H9 (cell line): ENCODE measurements around the gene AFAP1L2. TPM values are rescaled to one million over a fixed set of nuclear protein-coding genes. Genes with fewer than 3 reads are reported as not detected.

Source experiments
- DNase-seq: peaks from one replicate; pipeline ENCODE4 v3.0.0-alpha.2; 2017
- H2AFZ ChIP-seq: one replicate; pipeline ENCODE4 v1.6.1; 2013; ENCODE audit warnings: mild to moderate bottlenecking, low read length, control low read depth, moderate library complexity
- H2AK5ac ChIP-seq: 2 replicates; pipeline ENCODE4 v1.6.1; 2013; ENCODE audit warnings: low read length, control low read depth, mixed read lengths; ENCODE audit not compliant: insufficient read length
- H2BK120ac ChIP-seq: one replicate; pipeline ENCODE4 v1.6.1; 2013; ENCODE audit warnings: low read depth, mild to moderate bottlenecking, low read length, control low read depth, inconsistent platforms; ENCODE audit not compliant: poor library complexity, severe bottlenecking
- H2BK12ac ChIP-seq: 2 replicates; pipeline ENCODE4 v1.6.1; 2013; ENCODE audit warnings: low read length, control low read depth, mixed read lengths, low read depth; ENCODE audit not compliant: insufficient read length
- H2BK15ac ChIP-seq: 2 replicates; pipeline ENCODE4 v1.6.1; 2013; ENCODE audit warnings: low read depth, low read length, control low read depth
- H2BK20ac ChIP-seq: one replicate; pipeline ENCODE4 v1.6.1; 2013; ENCODE audit warnings: low read depth, mild to moderate bottlenecking, low read length, control low read depth, inconsistent platforms; ENCODE audit not compliant: poor library complexity, severe bottlenecking
- H2BK5ac ChIP-seq: 2 replicates; pipeline ENCODE4 v1.6.1; 2013; ENCODE audit warnings: low read length, control low read depth, mixed read lengths; ENCODE audit not compliant: insufficient read length
- H3K14ac ChIP-seq: 2 replicates; pipeline ENCODE4 v1.6.1; 2013; ENCODE audit warnings: low read length, control low read depth; ENCODE audit not compliant: insufficient read depth
- H3K18ac ChIP-seq: 2 replicates; pipeline ENCODE4 v1.6.1; 2013; ENCODE audit warnings: low read depth, mild to moderate bottlenecking, mixed read lengths, low read length, control low read depth; ENCODE audit not compliant: insufficient read length
- H3K23ac ChIP-seq: 2 replicates; pipeline ENCODE4 v1.6.1; 2013; ENCODE audit warnings: low read length, control low read depth, mixed read lengths, low read depth; ENCODE audit not compliant: insufficient read length
- H3K23me2 ChIP-seq: 2 replicates; pipeline ENCODE4 v1.6.1; 2013; ENCODE audit warnings: low read depth, mild to moderate bottlenecking, mixed read lengths, low read length, control low read depth; ENCODE audit not compliant: insufficient read length, poor library complexity, severe bottlenecking
- H3K27ac ChIP-seq: 2 replicates; pipeline ENCODE4 v1.5.1; 2013; ENCODE audit warnings: low read length, control low read depth, mixed read lengths, low read depth; ENCODE audit not compliant: insufficient read length
- H3K27me3 ChIP-seq: 2 replicates; pipeline ENCODE4 v1.6.1; 2013; ENCODE audit warnings: low read length, control low read depth, inconsistent platforms; ENCODE audit not compliant: insufficient read depth
- H3K4ac ChIP-seq: 2 replicates; pipeline ENCODE4 v1.6.1; 2013; ENCODE audit warnings: low read depth, mild to moderate bottlenecking, control low read depth, inconsistent platforms, low read length, moderate library complexity
- H3K4me1 ChIP-seq: 2 replicates; pipeline ENCODE4 v1.6.1; 2013; ENCODE audit warnings: low read length, control low read depth, inconsistent platforms; ENCODE audit not compliant: insufficient read depth
- H3K4me2 ChIP-seq: 2 replicates; pipeline ENCODE4 v1.6.1; 2013; ENCODE audit warnings: low read length, control low read depth, mixed read lengths; ENCODE audit not compliant: insufficient read length, insufficient read depth
- H3K56ac ChIP-seq: 2 replicates; pipeline ENCODE4 v1.6.1; 2013; ENCODE audit warnings: low read depth, mild to moderate bottlenecking, mixed read lengths, low read length, control low read depth; ENCODE audit not compliant: insufficient read length
- H3K79me1 ChIP-seq: 2 replicates; pipeline ENCODE4 v1.6.1; 2013; ENCODE audit warnings: low read depth, mild to moderate bottlenecking, moderate library complexity, low read length, control low read depth, inconsistent platforms; ENCODE audit not compliant: insufficient read depth, poor library complexity, severe bottlenecking
- H3K79me2 ChIP-seq: 2 replicates; pipeline ENCODE4 v1.6.1; 2013; ENCODE audit warnings: low read length, control low read depth, inconsistent platforms; ENCODE audit not compliant: insufficient read depth
- H3K9ac ChIP-seq: 2 replicates; pipeline ENCODE4 v1.6.1; 2013; ENCODE audit warnings: low read length, control low read depth, mixed read lengths; ENCODE audit not compliant: insufficient read length; ENCODE audit errors: extremely low read depth
- H3K9me3 ChIP-seq: one replicate; pipeline ENCODE4 v1.6.1; 2013; ENCODE audit warnings: low read depth, low read length, inconsistent platforms; ENCODE audit not compliant: control insufficient read depth
- H3T11ph ChIP-seq: one replicate; pipeline ENCODE4 v1.6.1; 2013; ENCODE audit warnings: mild to moderate bottlenecking, low read length, control low read depth, inconsistent platforms
- H4K20me1 ChIP-seq: one replicate; pipeline ENCODE4 v1.6.1; 2013; ENCODE audit not compliant: control insufficient read depth, insufficient read length, insufficient read depth
- H4K5ac ChIP-seq: 2 replicates; pipeline ENCODE4 v1.6.1; 2013; ENCODE audit warnings: low read depth, mild to moderate bottlenecking, mixed read lengths, low read length, control low read depth; ENCODE audit not compliant: insufficient read length
- H4K8ac ChIP-seq: replicated peaks from 2 replicates; pipeline ENCODE4 v1.6.1; 2013; ENCODE audit warnings: low read length, control low read depth, mixed read lengths, low read depth; ENCODE audit not compliant: insufficient read length
- H4K91ac ChIP-seq: 2 replicates; pipeline ENCODE4 v1.6.1; 2013; ENCODE audit warnings: low read depth, mild to moderate bottlenecking, moderate library complexity, mixed read lengths, low read length, control low read depth; ENCODE audit not compliant: insufficient read length
- H3K27ac Mint-ChIP-seq, 3 experiments: 2 replicates in 2 of 3; 3 replicates in 1 of 3; pipeline ENCODE4 v1.8.0; 2020 to 2021; ENCODE audit warnings: mixed read lengths in 3 of 3, mild to moderate bottlenecking in 1 of 3, moderate library complexity in 1 of 3
- H3K27me3 Mint-ChIP-seq: 2 replicates; pipeline ENCODE4 v1.8.0; 2021; ENCODE audit warnings: low read depth, mild to moderate bottlenecking, moderate library complexity, mixed read lengths
- H3K36me3 Mint-ChIP-seq, 3 experiments: 2 replicates in 2 of 3; 3 replicates in 1 of 3; pipeline ENCODE4 v1.8.0; 2020 to 2021; ENCODE audit warnings: low read depth in 3 of 3, mixed read lengths in 3 of 3; ENCODE audit not compliant: insufficient read depth in 1 of 3
- H3K4me1 Mint-ChIP-seq, 2 experiments: 2 replicates each; pipeline ENCODE4 v1.8.0; 2020; ENCODE audit warnings: mixed read lengths in 2 of 2
- H3K4me3 Mint-ChIP-seq, 2 experiments: 2 replicates in 1 of 2; 3 replicates in 1 of 2; pipeline ENCODE4 v1.8.0; 2020 to 2021; ENCODE audit warnings: mild to moderate bottlenecking in 2 of 2, mixed read lengths in 2 of 2, moderate library complexity in 1 of 2
- H3K9me3 Mint-ChIP-seq, 2 experiments: 2 replicates in 1 of 2; 3 replicates in 1 of 2; pipeline ENCODE4 v1.8.0; 2020; ENCODE audit warnings: mild to moderate bottlenecking in 2 of 2, mixed read lengths in 2 of 2, moderate library complexity in 1 of 2
- CTCF ChIP-seq: fragments of 200-600 bp; sonication (generic); conservative IDR thresholded peaks from 3 replicates; pipeline ENCODE4 v1.8.0; 2021; ENCODE audit warnings: antibody characterized with exemption, mild to moderate bottlenecking
- WGBS: extraction: QIAGEN DNeasy Blood & Tissue Kit; methylation state at CpG from one replicate; pipeline ENCODE4 v1.1.7; 2013; ENCODE audit warnings: missing lambda C conversion rate, low lambda C conversion rate, mixed read lengths; ENCODE audit not compliant: insufficient read length; ENCODE audit errors: extremely low coverage; 5-methylcytosine and 5-hydroxymethylcytosine counted together
- total RNA-seq: library from RNA; stranded (reverse); gene quantifications from 2 replicates; pipeline ENCODE4 v1.2.1, GENCODE V29; 2021

AFAP1L2 gene
- total RNA-seq, 1 experiment from 2014 or later, result 0.77 TPM

- H3K14ac ChIP-seq, result no peak overlapping the region
- no peak overlapping the region for H3K23ac ChIP-seq
- H2BK20ac ChIP-seq, result no peak overlapping the region
- H3K4ac ChIP-seq, result no peak overlapping the region
- no peak overlapping the region for H2AK5ac ChIP-seq
- no peaks in the 10 kb centered on the region for H3K9me3 ChIP-seq
- no peak overlapping the region for H2BK15ac ChIP-seq
- no peak overlapping the region for H2AFZ ChIP-seq
- Mint-ChIP-seq H3K36me3 (no peaks in the 10 kb centered on the region), H3K27me3 (no peaks in the 10 kb centered on the region; the same call in 1 of the 2 replicates), H3K27ac (no peak overlapping the region), H3K4me1 (peaks cover 10 to 12% of the 10 kb centered on the region in 2 experiments; a peak in 3 of 4 replicates), H3K4me3 (no peak overlapping the region), H3K9me3 (no peaks in the 10 kb centered on the region)
- no CpG with 5 or more reads among the region's 2 CpGs for WGBS
- TF ChIP-seq CTCF, result no peak
- no peaks in the 10 kb centered on the region for H3K27me3 ChIP-seq
- no peak overlapping the region for H2BK120ac ChIP-seq
- H3K18ac ChIP-seq, result no peak overlapping the region
- H4K91ac ChIP-seq, result no peak overlapping the region
- H3K56ac ChIP-seq, result no peak overlapping the region
- H4K8ac ChIP-seq, result no peak overlapping the region
- H4K5ac ChIP-seq, result no peak overlapping the region
- H3K79me2 ChIP-seq, result no peaks in the 10 kb centered on the region
- H2BK12ac ChIP-seq, result no peak overlapping the region
- no peak overlapping the region for H3K4me2 ChIP-seq
- H3T11ph ChIP-seq, result no peak overlapping the region
- DNase-seq, result no peak
- no peak overlapping the region for H2BK5ac ChIP-seq
- H3K9ac ChIP-seq, result no peak overlapping the region
- H3K23me2 ChIP-seq, result no peaks in the 10 kb centered on the region
- H3K27ac ChIP-seq, result no peak overlapping the region
- H4K20me1 ChIP-seq, result no peaks in the 10 kb centered on the region
- H3K4me1 ChIP-seq, result no peaks in the 10 kb centered on the region
- no peaks in the 10 kb centered on the region for H3K79me1 ChIP-seq
Measured at GRCh38 chr10:114370199-114370598, 34.1 kb downstream of the AFAP1L2 start.
